ENCODE data around the gene C17orf58.

DNA sequence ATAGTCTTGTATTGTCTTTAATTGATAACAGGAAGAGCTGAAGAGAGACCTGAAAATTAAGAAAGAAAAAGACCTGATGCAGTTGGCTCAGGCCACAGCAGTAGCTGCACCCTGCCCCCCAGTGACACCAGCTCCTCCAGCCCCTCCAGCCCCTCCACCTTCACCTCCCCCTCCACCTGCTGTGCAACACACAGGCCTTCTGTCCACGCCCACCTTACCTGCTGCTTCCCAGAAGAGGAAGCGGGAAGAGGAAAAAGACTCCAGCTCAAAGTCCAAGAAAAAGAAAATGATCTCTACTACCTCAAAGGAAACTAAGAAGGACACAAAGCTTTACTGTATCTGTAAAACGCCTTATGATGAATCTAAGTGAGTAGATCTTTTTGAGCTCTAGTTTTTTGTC is 36.8 kb downstream of the C17orf58 start:
- TF ChIP-seq, protein P1, sequence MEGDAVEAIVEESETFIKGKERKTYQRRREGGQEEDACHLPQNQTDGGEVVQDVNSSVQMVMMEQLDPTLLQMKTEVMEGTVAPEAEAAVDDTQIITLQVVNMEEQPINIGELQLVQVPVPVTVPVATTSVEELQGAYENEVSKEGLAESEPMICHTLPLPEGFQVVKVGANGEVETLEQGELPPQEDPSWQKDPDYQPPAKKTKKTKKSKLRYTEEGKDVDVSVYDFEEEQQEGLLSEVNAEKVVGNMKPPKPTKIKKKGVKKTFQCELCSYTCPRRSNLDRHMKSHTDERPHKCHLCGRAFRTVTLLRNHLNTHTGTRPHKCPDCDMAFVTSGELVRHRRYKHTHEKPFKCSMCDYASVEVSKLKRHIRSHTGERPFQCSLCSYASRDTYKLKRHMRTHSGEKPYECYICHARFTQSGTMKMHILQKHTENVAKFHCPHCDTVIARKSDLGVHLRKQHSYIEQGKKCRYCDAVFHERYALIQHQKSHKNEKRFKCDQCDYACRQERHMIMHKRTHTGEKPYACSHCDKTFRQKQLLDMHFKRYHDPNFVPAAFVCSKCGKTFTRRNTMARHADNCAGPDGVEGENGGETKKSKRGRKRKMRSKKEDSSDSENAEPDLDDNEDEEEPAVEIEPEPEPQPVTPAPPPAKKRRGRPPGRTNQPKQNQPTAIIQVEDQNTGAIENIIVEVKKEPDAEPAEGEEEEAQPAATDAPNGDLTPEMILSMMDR (IDR thresholded peaks at IDR 0.05): no peak
- no peak for TF ChIP-seq POLR2A (IDR thresholded peaks at IDR 0.05)
